ENCODE results near the gene CYTH1.
A peak's percentile ranks its signal among the peaks of the same experiment; 100 is the strongest.

The CYTH1 gene

GRCh38 chr17:78715000-78715771 lies 66.9 kb downstream of the CYTH1 start:
- no peak for DNase-seq

- no peak for DNase-seq
Observed at GRCh38 chr17:78714534-78714933, 67.5 kb downstream of the CYTH1 start.

DNA sequence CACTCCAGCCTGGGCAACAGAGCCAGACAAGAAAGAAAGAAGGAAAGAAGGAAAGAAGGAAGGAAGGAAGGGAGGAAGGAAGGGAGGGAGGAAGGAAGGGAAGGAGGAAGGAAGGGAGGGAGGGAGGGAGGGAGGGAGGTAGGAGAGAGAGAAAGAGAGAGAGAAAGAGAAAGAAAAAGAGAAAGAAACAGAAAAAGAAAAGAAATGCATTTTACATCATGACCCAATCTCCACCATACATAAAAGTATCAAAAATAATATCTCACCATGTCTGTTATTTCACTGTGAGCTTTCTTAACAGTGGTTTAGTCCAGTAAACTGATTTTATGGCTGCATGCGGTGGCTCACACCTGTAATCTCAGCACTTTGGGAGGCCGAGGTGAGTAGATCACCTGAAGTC lies 70.0 kb downstream of the CYTH1 start:
- no peak for DNase-seq

GRCh38 chr17:78710607-78711006 lies 71.5 kb downstream of the CYTH1 start:
- DNase-seq, result no peak

GRCh38 chr17:78709751-78710181 lies 72.3 kb downstream of the CYTH1 start:
- DNase-seq, result no peak

DNA sequence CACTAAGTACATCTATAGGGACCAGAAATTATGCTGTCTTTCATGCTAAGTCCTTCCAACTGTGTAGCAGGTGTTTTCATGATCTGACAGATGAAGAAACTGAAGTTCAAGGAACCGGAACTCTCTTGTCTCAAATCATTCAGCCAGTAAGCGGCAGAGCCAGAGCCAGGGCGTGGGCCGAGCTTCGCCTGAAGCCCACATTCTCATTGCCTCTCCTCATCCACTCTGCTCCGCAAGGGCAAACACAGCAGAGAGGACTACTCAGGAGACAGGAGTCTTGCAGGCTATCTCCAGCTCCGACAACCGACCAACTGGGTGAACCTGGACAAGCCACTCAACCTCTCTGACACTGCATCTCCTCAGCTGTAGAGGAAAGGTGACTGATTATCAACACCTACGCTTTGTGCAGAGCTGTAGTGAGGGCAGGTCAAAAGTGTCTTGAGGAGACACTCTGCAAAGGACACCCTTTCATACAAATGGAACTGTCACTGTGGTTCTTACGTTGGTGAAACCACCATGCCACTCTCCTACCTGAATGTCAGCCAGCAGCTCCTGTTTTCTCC lies 72.9 kb downstream of the CYTH1 start:
- DNase-seq, result no peak

- DNase-seq, result peak; percentile 65 to 66
Observed at GRCh38 chr17:78708510-78708973, 73.5 kb downstream of the CYTH1 start.

DNA sequence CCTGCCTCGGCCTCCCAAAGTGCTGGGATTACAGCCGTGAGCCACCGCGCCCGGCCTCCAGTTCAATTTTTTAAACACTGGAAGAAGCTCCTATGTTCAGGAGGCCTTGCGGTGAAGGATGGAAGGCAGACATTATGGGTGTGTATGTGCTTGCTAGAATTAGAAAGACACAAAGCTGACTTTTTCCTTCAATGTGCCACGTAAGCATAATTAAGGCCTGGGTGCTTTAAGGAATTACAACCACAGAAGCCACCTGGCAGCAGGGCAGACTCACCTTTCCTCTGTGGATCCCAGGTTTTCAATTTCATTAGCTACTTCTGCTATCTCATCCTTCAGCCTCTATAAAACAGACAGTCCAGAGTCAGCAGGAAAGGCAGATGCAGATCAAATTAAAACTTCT lies 74.2 kb downstream of the CYTH1 start:
- DNase-seq, result no peak

DNA sequence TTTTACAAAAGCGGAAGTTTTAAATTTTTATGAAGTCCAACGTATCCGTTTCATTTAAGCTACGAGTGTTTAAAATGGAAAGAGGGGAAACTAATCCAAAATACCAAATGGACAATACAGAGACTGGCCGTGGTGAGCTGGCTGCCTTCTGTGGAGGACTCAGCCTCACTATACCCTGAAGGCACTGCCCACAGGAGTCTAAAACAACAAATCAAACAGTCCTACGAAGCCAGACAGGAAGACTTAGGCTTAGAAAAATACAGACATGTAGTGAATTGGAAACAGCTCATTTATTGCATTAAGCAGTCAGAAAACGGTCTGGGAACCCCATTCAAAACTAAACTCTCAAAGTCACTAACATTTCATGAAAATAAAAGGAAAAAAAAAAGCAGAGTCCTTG lies 75.1 kb downstream of the CYTH1 start:
- no peak for DNase-seq

GRCh38 chr17:78706271-78706915 lies 75.7 kb downstream of the CYTH1 start:
- no peak for DNase-seq

DNA sequence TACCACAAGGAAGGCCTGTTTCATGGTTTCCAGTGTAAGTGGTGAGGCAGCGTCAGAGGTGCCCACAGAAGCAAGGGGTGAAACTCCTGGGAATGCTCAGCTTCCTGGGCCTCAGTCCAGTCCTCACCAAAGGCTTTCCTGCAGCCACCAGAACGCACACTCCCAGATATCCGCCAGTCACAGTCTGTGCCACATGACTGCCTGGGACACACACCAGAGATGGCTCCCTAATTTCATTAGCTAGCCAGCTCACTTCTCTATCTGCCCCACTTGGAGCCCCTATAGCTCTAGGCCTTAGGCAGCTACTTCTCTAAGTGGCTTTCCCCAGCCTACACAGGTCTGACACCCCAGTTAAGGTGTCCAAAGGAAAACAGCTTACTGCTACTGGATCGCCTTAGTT lies 77.0 kb downstream of the CYTH1 start:
- no peak for DNase-seq

GRCh38 chr17:78704594-78704993 lies 77.5 kb downstream of the CYTH1 start:
- DNase-seq, result no peak

- DNase-seq, result no peak
Observed at GRCh38 chr17:78697554-78698343, 84.3 kb downstream of the CYTH1 start.

- no peak for DNase-seq
Observed at GRCh38 chr17:78697122-78697521, 85.0 kb downstream of the CYTH1 start.

GRCh38 chr17:78696016-78696982 lies 85.8 kb downstream of the CYTH1 start:
- DNase-seq, result no peak

DNA sequence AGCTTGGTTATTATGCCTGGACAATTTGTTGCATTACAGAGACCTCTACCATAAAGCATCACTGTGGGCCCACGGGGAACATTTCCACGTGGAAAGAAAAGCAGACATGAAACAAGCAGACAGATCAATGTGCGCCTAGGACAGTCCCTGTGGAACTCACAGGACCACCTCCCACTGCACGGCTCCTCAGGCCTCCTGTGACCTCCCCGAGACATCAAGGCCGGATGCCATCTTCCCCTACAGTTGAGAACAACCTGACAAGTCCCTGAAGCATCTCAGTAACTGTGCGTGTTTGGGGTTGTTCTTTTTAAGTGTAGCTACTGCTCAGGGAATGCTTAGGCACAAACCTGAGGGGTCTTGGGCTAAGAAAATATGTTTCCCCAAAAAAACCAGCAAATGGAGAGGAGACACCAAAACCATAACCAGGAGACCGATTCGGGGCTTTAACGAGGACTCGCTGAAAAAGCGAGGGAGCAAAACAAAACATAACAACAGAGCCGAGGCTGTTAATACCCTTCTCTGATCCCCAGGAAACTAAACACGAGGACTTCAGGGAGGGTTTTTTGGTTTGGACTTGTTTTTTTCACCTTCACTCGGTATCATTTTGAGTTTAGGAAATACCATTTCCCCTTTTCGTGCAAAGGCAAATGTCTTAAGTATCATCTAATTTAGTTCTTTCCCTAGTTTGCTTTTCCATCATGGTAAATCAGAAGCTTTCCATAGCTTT lies 87.1 kb downstream of the CYTH1 start:
- DNase-seq, result no peak

DNA sequence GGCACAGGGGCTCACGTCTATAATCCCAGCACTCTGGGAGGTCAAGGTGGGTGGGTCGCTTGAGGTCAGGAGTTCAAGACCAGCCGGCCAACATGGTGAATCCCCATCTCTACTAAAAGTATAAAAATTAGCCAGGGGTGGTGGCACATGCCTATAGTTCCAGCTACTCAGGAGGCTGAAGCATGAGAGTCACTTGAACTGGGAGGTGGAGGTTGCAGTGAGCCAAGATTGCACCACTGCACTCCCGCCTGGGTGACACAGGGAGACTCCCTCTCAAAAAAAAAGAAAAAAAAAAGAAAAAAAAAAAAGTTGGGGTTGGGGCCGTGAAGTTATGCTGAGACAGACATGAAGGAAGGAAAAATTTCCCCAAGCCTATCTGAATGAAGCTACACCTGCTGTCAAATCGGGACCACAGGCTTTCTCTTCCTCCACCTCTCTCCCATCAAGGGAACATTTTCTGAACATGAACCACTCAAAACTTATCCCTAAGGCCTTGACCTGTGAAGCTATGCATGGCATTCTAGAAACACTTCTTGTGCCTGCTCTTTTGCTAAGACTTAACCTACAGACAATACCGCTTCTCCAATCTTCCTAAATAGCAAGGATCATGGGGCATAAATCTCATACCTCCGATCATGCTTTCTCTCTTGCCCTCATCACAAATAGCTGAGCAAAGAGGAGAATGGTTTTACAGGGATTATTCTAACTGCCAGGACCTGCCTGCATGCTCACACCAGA lies 88.6 kb downstream of the CYTH1 start:
- no peak for DNase-seq

GRCh38 chr17:78692460-78693010 lies 89.5 kb downstream of the CYTH1 start:
- no peak for DNase-seq

- DNase-seq, result no peak
Observed at GRCh38 chr17:78689029-78689428, 93.0 kb downstream of the CYTH1 start.

DNA sequence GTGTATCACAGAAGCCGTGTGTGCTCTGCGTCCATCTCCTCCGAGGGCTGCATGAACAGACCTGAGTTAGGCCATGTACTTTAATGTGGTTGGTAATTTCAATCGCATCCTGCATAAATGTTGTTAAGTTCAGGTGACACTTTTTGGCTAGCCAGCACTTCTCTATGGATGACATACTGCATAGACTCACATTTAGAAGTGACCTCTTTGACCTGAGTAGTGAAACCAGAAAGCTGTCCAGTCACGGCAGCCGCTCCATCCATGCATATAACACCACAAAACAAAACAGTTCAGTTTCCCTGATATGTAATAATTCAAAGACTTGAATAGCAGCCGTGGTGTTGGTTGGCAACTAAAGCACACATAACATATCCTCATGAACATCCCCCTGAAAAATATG lies 94.1 kb downstream of the CYTH1 start:
- no peak for DNase-seq
